ENCODE results near the gene CYP1B1.

DNA sequence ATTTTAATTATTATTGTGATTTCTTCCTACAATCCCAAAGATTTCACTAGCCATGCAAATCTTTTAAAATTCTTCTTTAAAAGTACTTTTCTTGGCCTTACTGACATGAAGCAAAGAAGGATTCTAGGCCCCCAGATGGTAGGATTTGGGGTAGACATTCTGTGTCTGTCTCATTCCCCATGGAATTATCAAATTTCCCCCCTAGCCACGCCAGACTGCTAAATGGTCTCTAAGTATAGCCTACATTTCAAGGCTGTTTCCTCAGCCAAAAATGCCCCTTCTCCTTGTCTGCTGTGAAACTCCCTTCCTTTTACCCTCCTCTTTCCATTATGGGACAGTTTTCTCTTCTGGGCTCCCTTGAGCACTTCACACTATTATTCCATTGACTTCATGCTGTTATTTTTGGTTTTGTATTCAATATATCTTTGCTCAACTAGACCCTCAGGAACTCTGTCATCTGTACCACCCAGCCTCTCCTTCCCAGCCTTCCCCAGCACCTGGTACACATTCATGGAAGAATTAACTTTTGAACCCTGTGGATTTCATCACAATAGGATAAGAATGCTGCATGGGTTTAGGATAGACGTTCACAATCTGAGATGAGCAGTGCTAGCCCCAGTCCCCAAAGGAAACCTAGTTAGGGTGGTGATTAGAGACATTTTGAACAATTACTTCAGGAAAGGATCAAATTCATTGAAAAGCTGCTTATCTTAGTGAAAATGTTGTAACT lies 21.5 kb upstream of the CYP1B1 start:
- TF ChIP-seq CTCF (IDR thresholded peaks at IDR 0.05) (no peak), POLR2A (IDR thresholded peaks at IDR 0.05) (no peak)

All from esophagus squamous epithelium (tissue), 4 donors.